Activated CD8-positive, alpha-beta memory T cell treated with anti-CD3 and anti-CD28 coated beads, Interleukin-2, amount 10 ng/mL, durations not matched to agents 7 days and 5 days (primary cell): ENCODE data around the gene COL28A1. TPM values are rescaled to one million over a fixed set of nuclear protein-coding genes. Genes with fewer than 3 reads are reported as not detected.

Experiments
- ATAC-seq: fragments of 150-1000 bp; cut with Tn5 transposase; one replicate; pipeline ENCODE4 v1.10.0; 2021; ENCODE audit warnings: moderate library complexity
- CTCF ChIA-PET: fragments of 350-600 bp; sonication (Branson Sonifier 250); formaldehyde crosslinking; loops from one replicate; lab custom pipeline; 2021; ENCODE audit warnings: antibody characterized with exemption; lab: Charles Lee
- DNase-seq: peaks from one replicate; pipeline ENCODE4 v3.0.0-alpha.2; 2020
- H3K27ac Mint-ChIP-seq: one replicate; pipeline ENCODE4 v1.8.0; 2021; ENCODE audit warnings: mild to moderate bottlenecking, mixed read lengths
- H3K27me3 Mint-ChIP-seq: one replicate; pipeline ENCODE4 v1.8.0; 2021; ENCODE audit warnings: mixed read lengths
- H3K36me3 Mint-ChIP-seq: one replicate; pipeline ENCODE4 v1.8.0; 2021; ENCODE audit warnings: mild to moderate bottlenecking, mixed read lengths
- H3K4me1 Mint-ChIP-seq: one replicate; pipeline ENCODE4 v1.8.0; 2021; ENCODE audit warnings: mixed read lengths
- H3K4me3 Mint-ChIP-seq: one replicate; pipeline ENCODE4 v1.8.0; 2021; ENCODE audit warnings: mild to moderate bottlenecking, moderate library complexity, mixed read lengths
- H3K9me3 Mint-ChIP-seq: one replicate; pipeline ENCODE4 v1.8.0; 2022; ENCODE audit warnings: low read depth, mixed read lengths
- total RNA-seq, 2 experiments: library from RNA; stranded (reverse); gene quantifications; one replicate each; pipeline ENCODE4 v1.2.3, GENCODE V29; 2021

Gene COL28A1
- total RNA-seq, 2 experiments from 2014 or later = not detected

DNA sequence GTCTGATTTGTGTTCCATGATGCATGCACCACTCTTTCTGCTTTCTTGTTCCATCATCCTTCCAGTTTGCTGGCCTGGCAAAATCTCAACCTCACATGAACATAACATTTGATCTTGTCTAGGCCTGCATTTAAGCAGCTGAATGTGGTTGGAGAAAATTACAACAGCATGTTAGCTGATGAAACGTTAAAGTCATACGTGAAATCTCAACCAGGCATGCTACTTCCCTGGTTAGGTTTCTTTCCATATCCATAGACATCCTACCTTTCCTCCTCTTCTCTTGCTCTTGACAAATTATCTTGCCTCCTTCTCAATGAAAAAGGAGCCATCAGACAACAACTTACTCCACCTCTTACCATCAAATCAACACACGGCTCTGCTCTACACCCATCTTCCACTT lies 199.8 kb downstream of the COL28A1 start:
- Mint-ChIP-seq H3K27ac (no peak overlapping the region), H3K36me3 (no peaks in the 10 kb centered on the region), H3K9me3 (no peaks in the 10 kb centered on the region), H3K4me1 (peaks cover 3% of the 10 kb centered on the region), H3K27me3 (peaks cover 5% of the 10 kb centered on the region), H3K4me3 (no peak overlapping the region)
- no peak for ATAC-seq
- CTCF ChIA-PET = no interaction called here
- no peak for DNase-seq

- H3K9me3 Mint-ChIP-seq = no peaks in the 10 kb centered on the region
- no peak for ATAC-seq
Measured at GRCh38 chr7:7335215-7335614, 200.5 kb downstream of the COL28A1 start.

GRCh38 chr7:7333610-7334009 lies 202.1 kb downstream of the COL28A1 start:
- ATAC-seq = no peak
- Mint-ChIP-seq H3K36me3 (no peaks in the 10 kb centered on the region), H3K27ac (no peak overlapping the region), H3K4me1 (peaks cover 3% of the 10 kb centered on the region), H3K9me3 (no peaks in the 10 kb centered on the region), H3K27me3 (peaks cover 12% of the 10 kb centered on the region), H3K4me3 (no peak overlapping the region)
- CTCF ChIA-PET = no interaction called here
- no peak for DNase-seq

More at GRCh38 chr7:7335215-7335614, 200.5 kb downstream of the COL28A1 start:
- Mint-ChIP-seq H3K4me3 (no peak overlapping the region), H3K36me3 (no peaks in the 10 kb centered on the region), H3K27ac (no peak overlapping the region), H3K27me3 (peaks cover 6% of the 10 kb centered on the region), H3K4me1 (peaks cover 3% of the 10 kb centered on the region)
- no peak for DNase-seq
- CTCF ChIA-PET = no interaction called here

DNA sequence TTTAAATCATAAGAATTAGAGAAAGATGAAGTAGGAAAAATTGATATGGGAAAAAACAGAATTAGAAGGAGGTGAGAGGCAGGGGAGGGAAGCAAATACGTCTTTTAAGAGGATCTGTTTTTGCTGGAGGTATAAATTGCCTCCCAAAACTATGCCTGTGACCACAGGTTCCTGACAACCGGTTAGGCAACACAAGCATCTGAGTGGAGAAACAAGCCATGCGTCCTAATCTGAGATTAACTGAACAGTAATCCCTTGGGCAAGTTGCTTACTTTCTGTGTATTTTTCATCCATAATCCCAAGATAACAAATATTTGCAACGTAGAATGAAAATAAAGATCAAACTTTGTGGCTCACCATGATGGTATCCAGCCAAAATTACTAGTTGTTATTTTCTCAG lies 204.2 kb downstream of the COL28A1 start:
- Mint-ChIP-seq H3K4me3 (no peak overlapping the region), H3K9me3 (no peaks in the 10 kb centered on the region), H3K4me1 (peaks cover 3% of the 10 kb centered on the region), H3K36me3 (no peaks in the 10 kb centered on the region), H3K27ac (no peak overlapping the region), H3K27me3 (peaks cover 20% of the 10 kb centered on the region)
- ATAC-seq (no peak), DNase-seq (no peak)
- CTCF ChIA-PET = no interaction called here

- Mint-ChIP-seq H3K27ac (no peak overlapping the region), H3K36me3 (no peaks in the 10 kb centered on the region), H3K4me3 (no peak overlapping the region), H3K9me3 (no peaks in the 10 kb centered on the region), H3K4me1 (peaks cover 3% of the 10 kb centered on the region), H3K27me3 (peaks cover 21% of the 10 kb centered on the region)
- DNase-seq = no peak
- ATAC-seq = no peak
- CTCF ChIA-PET = no interaction called here
Measured at GRCh38 chr7:7330997-7331396, 204.7 kb downstream of the COL28A1 start.

- Mint-ChIP-seq H3K36me3 (no peaks in the 10 kb centered on the region), H3K9me3 (no peaks in the 10 kb centered on the region), H3K4me1 (peaks cover 3% of the 10 kb centered on the region)
Measured at GRCh38 chr7:7329326-7329725, 206.3 kb downstream of the COL28A1 start.

DNA sequence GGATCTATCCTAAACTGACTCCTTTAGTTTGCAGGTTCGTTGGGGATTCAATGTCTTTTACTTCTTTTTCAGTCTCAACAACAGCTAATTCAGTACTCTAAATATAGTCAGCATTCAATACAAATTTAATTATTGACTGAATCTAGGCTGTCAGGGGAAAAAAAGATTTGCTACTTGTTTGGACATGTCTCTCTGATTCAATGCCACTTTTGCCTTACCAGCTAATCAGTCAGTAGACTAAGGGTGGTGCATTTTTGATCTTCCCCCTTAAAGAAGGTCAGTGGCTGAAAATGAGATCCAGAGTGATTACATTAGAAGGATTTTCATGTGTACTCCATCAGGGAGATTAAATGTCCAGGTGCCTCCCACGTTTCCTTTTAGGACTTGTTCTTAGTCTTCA lies 208.2 kb downstream of the COL28A1 start:
- DNase-seq (no peak), ATAC-seq (no peak)
- Mint-ChIP-seq H3K9me3 (no peaks in the 10 kb centered on the region), H3K27me3 (peaks cover 21% of the 10 kb centered on the region), H3K4me1 (no peaks in the 10 kb centered on the region), H3K27ac (no peak overlapping the region), H3K4me3 (no peak overlapping the region), H3K36me3 (no peaks in the 10 kb centered on the region)
- CTCF ChIA-PET = no interaction called here

More at GRCh38 chr7:7329326-7329725, 206.3 kb downstream of the COL28A1 start:
- CTCF ChIA-PET = no interaction called here
- DNase-seq = no peak
- no peak overlapping the region for H3K27ac Mint-ChIP-seq
- H3K4me3 Mint-ChIP-seq = no peak overlapping the region
- no peak for ATAC-seq
- H3K27me3 Mint-ChIP-seq = peaks cover 21% of the 10 kb centered on the region

- H3K27ac Mint-ChIP-seq = no peak overlapping the region
Measured at GRCh38 chr7:7324698-7325097, 211.0 kb downstream of the COL28A1 start.

DNA sequence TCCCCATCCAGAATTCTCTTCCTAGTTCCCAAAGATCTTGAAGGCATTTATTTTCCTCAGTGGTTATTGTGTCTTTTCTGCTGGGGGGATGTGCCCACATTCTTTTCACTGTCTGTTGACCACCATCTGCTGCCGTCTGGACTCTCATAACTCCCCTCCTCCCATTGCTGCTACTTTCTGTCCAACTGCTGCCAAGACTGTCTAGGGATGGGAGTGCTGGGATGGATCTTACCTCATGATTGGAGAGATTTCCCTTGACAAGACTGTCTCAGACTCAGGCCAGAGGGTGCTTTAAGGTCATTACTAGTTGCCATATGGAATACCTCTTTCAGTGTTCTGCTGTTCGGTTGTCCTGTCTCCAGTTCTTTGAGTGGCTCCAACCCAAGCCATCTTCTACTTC lies 211.8 kb downstream of the COL28A1 start:
- Mint-ChIP-seq H3K27me3 (peaks cover 11% of the 10 kb centered on the region), H3K9me3 (no peaks in the 10 kb centered on the region), H3K36me3 (no peaks in the 10 kb centered on the region), H3K4me1 (no peaks in the 10 kb centered on the region), H3K27ac (no peak overlapping the region), H3K4me3 (no peak overlapping the region)
- ATAC-seq (no peak), DNase-seq (no peak)
- CTCF ChIA-PET = no interaction called here

More at GRCh38 chr7:7324698-7325097, 211.0 kb downstream of the COL28A1 start:
- Mint-ChIP-seq H3K4me1 (no peaks in the 10 kb centered on the region), H3K27me3 (peaks cover 14% of the 10 kb centered on the region), H3K9me3 (no peaks in the 10 kb centered on the region), H3K36me3 (no peaks in the 10 kb centered on the region), H3K4me3 (no peak overlapping the region)
- ATAC-seq = no peak
- DNase-seq = no peak
- CTCF ChIA-PET = no interaction called here

- no peaks in the 10 kb centered on the region for H3K9me3 Mint-ChIP-seq
- CTCF ChIA-PET = no interaction called here
- peaks cover 9% of the 10 kb centered on the region for H3K27me3 Mint-ChIP-seq
- no peak overlapping the region for H3K27ac Mint-ChIP-seq
- H3K4me1 Mint-ChIP-seq = no peaks in the 10 kb centered on the region
- ATAC-seq = no peak
- no peak for DNase-seq
- H3K4me3 Mint-ChIP-seq = no peak overlapping the region
- H3K36me3 Mint-ChIP-seq = no peaks in the 10 kb centered on the region
Measured at GRCh38 chr7:7323352-7323751, 212.3 kb downstream of the COL28A1 start.

- DNase-seq (no peak), ATAC-seq (no peak)
- H3K36me3 Mint-ChIP-seq = no peaks in the 10 kb centered on the region
- no peak overlapping the region for H3K27ac Mint-ChIP-seq
- H3K27me3 Mint-ChIP-seq = peaks cover 3% of the 10 kb centered on the region
- CTCF ChIA-PET = interaction anchor here (0.9 kb wide), 1 partner anchor 219 kb away, joined by 3 read pairs; no protein-coding TSS in a partner anchor
- H3K4me1 Mint-ChIP-seq = no peaks in the 10 kb centered on the region
- no peak overlapping the region for H3K4me3 Mint-ChIP-seq
- no peaks in the 10 kb centered on the region for H3K9me3 Mint-ChIP-seq
Measured at GRCh38 chr7:7321681-7322080, 214.0 kb downstream of the COL28A1 start.

DNA sequence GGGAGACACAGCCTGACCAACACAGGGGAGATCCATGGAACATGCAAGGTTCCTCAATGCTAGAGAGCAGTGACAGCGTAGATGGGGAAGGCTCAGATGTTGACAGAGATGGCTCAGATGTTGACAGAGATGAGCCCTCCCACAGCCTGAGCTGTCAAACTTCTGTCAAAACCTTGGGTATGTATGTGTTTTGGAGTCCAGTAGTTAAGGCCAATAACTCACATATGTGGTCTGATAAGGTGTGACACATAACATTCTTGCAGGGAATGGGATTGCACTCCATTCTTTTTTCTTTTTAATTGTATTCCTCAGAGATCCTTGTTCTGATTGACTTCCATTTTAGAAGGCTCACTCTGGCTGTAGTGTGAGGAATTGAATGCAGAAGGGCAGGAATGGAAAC lies 217.1 kb downstream of the COL28A1 start:
- Mint-ChIP-seq H3K27me3 (no peaks in the 10 kb centered on the region), H3K4me3 (no peak overlapping the region), H3K36me3 (no peaks in the 10 kb centered on the region), H3K27ac (no peak overlapping the region), H3K9me3 (no peaks in the 10 kb centered on the region), H3K4me1 (no peaks in the 10 kb centered on the region)
- DNase-seq (no peak), ATAC-seq (no peak)
- CTCF ChIA-PET = no interaction called here

DNA sequence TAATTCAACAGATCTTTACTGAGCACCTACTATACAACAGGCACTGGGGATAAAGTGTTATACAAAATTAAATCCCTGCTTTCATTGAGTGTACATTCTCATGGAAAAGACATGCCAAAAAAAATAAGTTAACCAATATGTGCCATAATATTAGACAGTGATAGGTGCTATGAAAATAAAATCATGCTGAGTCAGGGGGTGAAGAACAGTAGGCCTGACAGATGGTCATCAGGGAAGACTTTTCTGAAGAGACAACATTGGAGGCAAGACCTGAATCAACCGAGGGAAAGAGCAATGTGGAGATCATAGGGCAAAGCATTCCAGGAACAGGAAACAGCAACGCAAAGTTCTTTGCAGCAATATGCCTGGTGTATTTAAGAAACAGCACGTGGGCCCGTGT lies 217.8 kb downstream of the COL28A1 start:
- H3K27me3 Mint-ChIP-seq = no peaks in the 10 kb centered on the region
- DNase-seq (no peak), ATAC-seq (no peak)
- H3K9me3 Mint-ChIP-seq = no peaks in the 10 kb centered on the region
- H3K4me1 Mint-ChIP-seq = no peaks in the 10 kb centered on the region
- H3K4me3 Mint-ChIP-seq = no peak overlapping the region
- no peaks in the 10 kb centered on the region for H3K36me3 Mint-ChIP-seq
- H3K27ac Mint-ChIP-seq = no peak overlapping the region
- CTCF ChIA-PET = no interaction called here

DNA sequence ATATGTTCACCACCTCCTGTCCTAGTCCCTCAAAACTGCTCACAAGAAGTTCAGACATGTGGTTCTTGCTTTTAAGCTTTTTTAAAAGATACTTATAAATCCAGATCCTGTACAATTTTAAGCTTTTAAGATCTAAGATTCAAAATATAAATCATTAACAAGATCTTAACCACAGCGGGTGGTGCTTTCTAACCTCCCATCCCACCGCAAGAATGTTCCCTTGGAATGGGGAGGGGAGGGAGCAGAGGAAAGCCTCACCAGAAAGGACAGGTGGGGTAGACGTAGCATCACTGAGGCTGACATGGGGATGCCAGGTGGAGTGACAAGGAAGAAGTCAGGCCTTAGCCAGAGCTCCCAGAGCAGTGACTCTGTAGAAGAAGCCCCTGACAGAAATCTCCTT lies 219.8 kb downstream of the COL28A1 start:
- no peak for ATAC-seq
- Mint-ChIP-seq H3K4me3 (no peak overlapping the region), H3K4me1 (no peaks in the 10 kb centered on the region), H3K36me3 (no peaks in the 10 kb centered on the region), H3K9me3 (no peaks in the 10 kb centered on the region), H3K27me3 (peaks cover 2% of the 10 kb centered on the region), H3K27ac (no peak overlapping the region)
- CTCF ChIA-PET = no interaction called here
- DNase-seq = no peak

DNA sequence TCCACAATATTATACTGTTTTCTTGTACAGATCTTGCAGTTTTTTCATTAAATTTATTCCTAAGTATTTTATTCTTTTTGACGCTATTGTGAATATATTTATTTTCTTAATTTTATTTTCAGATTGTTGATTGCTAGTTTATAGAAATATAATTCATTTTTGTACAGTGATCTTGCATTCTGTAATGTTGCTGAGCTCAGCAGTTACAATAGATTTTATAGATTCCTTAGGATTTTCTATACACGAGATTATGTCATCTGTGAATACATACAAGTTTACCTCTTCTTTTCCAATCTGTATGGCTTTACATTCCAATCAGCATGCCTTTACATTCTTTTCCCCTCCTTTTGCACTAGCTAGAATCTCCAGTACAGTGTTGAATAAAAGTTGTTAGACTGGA lies 223.3 kb downstream of the COL28A1 start:
- no peak overlapping the region for H3K27ac Mint-ChIP-seq
- no peaks in the 10 kb centered on the region for H3K36me3 Mint-ChIP-seq
- peaks cover 5% of the 10 kb centered on the region for H3K27me3 Mint-ChIP-seq
- CTCF ChIA-PET = no interaction called here
- no peak for DNase-seq
- H3K4me1 Mint-ChIP-seq = no peaks in the 10 kb centered on the region
- H3K9me3 Mint-ChIP-seq = no peaks in the 10 kb centered on the region
- no peak for ATAC-seq
- H3K4me3 Mint-ChIP-seq = no peak overlapping the region
